ENCODE results near the gene PCSK6. TPM values are rescaled to one million over a fixed set of nuclear protein-coding genes. Genes with fewer than 3 reads are reported as not detected.

The PCSK6 gene
- total RNA-seq, 2 experiments from 2014 or later = 2.7 to 3.0 TPM

DNA sequence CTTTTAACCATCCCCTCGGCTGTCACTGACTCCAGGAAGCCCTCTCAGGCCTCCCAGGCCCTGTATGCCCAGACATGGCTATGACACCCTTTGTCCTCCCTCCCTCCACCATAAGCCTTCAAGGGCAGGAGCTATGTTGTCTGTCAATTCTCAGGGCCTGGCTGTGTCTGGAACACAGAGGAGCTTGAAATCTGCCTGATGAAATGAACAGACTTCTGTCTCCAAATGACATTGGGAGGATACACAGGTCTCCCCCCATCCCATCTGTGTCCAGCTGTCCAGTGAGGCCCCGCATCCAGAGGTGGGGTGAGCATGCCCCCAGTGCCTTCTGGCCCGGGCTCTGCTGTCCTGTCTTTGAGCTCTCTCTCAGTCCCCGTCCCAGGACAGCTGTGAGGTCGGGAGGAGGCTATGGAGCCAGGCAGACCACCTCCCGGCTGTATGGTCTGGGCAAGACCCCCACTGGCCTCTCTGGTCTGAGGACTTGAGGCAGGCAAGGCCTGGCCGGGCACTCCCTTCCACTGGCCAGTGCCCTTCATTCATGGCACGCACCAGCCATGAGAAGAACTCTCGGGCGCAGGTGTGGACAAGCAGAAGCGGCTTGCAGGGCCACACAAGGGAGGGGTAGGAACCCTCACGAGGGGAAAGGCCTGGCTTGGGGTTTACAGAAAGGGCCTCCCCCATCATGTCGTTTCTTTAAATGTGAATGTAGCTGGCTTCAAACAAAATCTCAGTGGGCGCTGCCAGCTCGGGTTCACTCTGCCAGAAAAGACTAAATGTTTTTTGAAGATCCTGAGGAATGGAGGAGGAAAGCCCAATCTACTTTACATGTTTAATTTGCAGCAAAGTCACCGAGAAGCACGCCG lies 38.9 kb downstream of the PCSK6 start:
- CTCF ChIA-PET = no interaction called here
- peak overlapping the region; percentile 5 for H3K4me3 Mint-ChIP-seq

DNA sequence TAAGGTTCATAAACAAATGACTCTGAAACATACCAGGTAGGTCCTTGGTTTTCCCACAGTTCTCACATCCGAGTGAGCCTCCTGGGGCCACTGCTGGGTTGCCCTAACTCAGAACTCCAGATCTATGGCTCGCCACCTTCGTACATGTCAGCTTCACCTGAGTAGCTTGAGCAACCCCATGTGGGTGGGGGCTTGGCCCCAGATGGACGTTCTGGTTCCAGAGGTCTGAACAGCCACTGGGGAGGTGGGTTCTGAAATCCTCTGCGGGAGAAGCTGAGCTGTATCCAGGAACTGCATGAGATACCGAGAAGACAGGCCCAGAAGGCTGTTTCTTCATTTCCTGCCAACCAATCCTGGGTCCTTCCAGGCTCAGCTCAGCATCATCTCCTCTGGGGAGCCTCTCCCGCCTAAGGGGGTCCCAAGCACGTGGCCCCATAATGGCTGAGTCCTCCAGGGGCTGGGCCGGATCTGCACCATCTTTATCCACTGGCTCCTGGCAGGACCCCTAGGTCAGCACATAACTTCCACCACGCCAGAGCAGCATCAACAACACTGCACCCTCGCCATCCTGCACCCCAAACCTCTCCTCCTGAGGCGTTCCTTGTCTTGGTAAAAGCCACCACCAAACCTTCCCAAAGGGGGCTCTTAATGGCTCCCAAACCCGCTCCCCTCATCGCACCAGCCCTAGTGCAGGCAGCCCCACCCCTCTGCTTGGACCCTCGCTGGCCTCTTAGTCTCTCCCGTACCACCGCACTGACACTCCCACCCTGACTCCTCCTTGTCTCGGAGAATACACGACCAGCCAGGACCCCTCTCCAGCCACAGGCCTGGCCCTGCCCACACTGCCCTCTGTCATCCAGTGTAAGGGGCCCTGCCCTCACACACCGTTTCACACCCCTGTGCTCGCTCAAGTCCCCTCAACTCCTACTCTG lies 39.8 kb downstream of the PCSK6 start:
- POLR2A ChIA-PET = no interaction called here
- peaks cover 13% of the 10 kb centered on the region for H3K27me3 Mint-ChIP-seq
- DNase-seq = no peak
- TF ChIP-seq, protein P1, sequence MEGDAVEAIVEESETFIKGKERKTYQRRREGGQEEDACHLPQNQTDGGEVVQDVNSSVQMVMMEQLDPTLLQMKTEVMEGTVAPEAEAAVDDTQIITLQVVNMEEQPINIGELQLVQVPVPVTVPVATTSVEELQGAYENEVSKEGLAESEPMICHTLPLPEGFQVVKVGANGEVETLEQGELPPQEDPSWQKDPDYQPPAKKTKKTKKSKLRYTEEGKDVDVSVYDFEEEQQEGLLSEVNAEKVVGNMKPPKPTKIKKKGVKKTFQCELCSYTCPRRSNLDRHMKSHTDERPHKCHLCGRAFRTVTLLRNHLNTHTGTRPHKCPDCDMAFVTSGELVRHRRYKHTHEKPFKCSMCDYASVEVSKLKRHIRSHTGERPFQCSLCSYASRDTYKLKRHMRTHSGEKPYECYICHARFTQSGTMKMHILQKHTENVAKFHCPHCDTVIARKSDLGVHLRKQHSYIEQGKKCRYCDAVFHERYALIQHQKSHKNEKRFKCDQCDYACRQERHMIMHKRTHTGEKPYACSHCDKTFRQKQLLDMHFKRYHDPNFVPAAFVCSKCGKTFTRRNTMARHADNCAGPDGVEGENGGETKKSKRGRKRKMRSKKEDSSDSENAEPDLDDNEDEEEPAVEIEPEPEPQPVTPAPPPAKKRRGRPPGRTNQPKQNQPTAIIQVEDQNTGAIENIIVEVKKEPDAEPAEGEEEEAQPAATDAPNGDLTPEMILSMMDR (IDR thresholded peaks at IDR 0.05) = no peak
- CTCF ChIA-PET = no interaction called here
- H3K9me3 Mint-ChIP-seq = peaks cover 2% of the 10 kb centered on the region
- H3K4me1 Mint-ChIP-seq (ENCODE audit: low read depth) = peaks cover 19% of the 10 kb centered on the region
- no peak overlapping the region for H3K27ac Mint-ChIP-seq
- no peak overlapping the region for H3K4me3 Mint-ChIP-seq
- ATAC-seq = no peak
- H3K36me3 Mint-ChIP-seq (ENCODE audit: low read depth) = no peaks in the 10 kb centered on the region
- intact Hi-C loops (cut with micrococcal nuclease) = loop anchor here (2.0 kb wide), 1 partner anchor 21 kb away; no protein-coding TSS in a partner anchor

More for the DNA sequence above, 38.9 kb downstream of the PCSK6 start:
- intact Hi-C loops (cut with micrococcal nuclease) = no loop called here
- Mint-ChIP-seq H3K36me3 (ENCODE audit: low read depth) (no peaks in the 10 kb centered on the region), H3K9me3 (no peaks in the 10 kb centered on the region), H3K4me1 (ENCODE audit: low read depth) (peaks cover 25% of the 10 kb centered on the region), H3K27ac (peak overlapping the region; percentile 55), H3K27me3 (peaks cover 16% of the 10 kb centered on the region)
- DNase-seq = peak; percentile 17
- ATAC-seq = no peak
- TF ChIP-seq, protein P1 (IDR thresholded peaks at IDR 0.05) = no peak
- POLR2A ChIA-PET = no interaction called here

DNA sequence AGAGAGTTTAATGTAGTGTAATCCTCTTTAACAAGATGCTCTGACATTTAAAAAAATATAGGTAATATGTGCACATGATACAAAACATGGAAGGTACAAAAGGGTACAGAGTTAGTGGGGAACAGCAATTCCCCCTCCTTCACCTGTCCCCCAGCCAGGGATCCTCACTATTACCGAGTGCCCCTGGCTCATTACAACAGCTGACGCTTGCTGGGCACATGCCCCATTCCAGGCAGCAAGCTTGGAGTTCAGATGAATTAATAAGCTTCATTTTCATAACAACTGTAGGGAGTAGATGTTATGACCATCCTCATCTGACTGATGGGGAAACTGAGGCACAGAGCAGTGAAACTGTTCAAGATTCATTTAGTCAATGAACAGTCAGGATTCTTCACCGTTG lies 41.2 kb downstream of the PCSK6 start:
- ChIA-PET CTCF (no interaction called here), POLR2A (no interaction called here)
- Mint-ChIP-seq H3K4me3 (no peak overlapping the region), H3K27me3 (peaks cover 11% of the 10 kb centered on the region), H3K36me3 (ENCODE audit: low read depth) (no peaks in the 10 kb centered on the region), H3K27ac (no peak overlapping the region), H3K4me1 (ENCODE audit: low read depth) (peaks cover 19% of the 10 kb centered on the region), H3K9me3 (peaks cover 2% of the 10 kb centered on the region)
- TF ChIP-seq, protein P1 (IDR thresholded peaks at IDR 0.05) = no peak
- intact Hi-C loops (cut with micrococcal nuclease) = loop anchor here (2.0 kb wide), 1 partner anchor 20 kb away; no protein-coding TSS in a partner anchor
- DNase-seq = no peak
- ATAC-seq = no peak

- intact Hi-C loops (cut with micrococcal nuclease) = loop anchor here (2.0 kb wide), 1 partner anchor 19 kb away; no protein-coding TSS in a partner anchor
- no peak for DNase-seq
- peaks cover 2% of the 10 kb centered on the region for H3K9me3 Mint-ChIP-seq
- peaks cover 10% of the 10 kb centered on the region for H3K27me3 Mint-ChIP-seq
- H3K4me3 Mint-ChIP-seq = no peak overlapping the region
- TF ChIP-seq, protein P1 (IDR thresholded peaks at IDR 0.05) = no peak
- peaks cover 19% of the 10 kb centered on the region for H3K4me1 Mint-ChIP-seq (ENCODE audit: low read depth)
- CTCF ChIA-PET = no interaction called here
- no peak for ATAC-seq
- no peaks in the 10 kb centered on the region for H3K36me3 Mint-ChIP-seq (ENCODE audit: low read depth)
- H3K27ac Mint-ChIP-seq = no peak overlapping the region
- POLR2A ChIA-PET = no interaction called here
Measured at GRCh38 chr15:101447561-101448071, 41.9 kb downstream of the PCSK6 start.
